PFSK-1 (cell line): Measurements from ENCODE around the gene EIF4EBP2.

Experiments
- FOXP2 ChIP-seq: optimal IDR thresholded peaks from 2 replicates; pipeline ENCODE3; 2011; ENCODE audit warnings: borderline replicate concordance, control low read depth, inconsistent platforms; ENCODE audit not compliant: insufficient read depth; ENCODE audit errors: extremely low read length, extremely low read depth
- POLR2AphosphoS5 ChIP-seq: IDR thresholded peaks from 2 replicates; pipeline ENCODE4 v1.6.1; 2012; ENCODE audit warnings: low read depth, mild to moderate bottlenecking, control low read depth, low read length, moderate library complexity
- REST ChIP-seq, 2 experiments: IDR thresholded peaks; 2 replicates each; pipeline versions ENCODE4 v1.6.1 to v1.8.0; 2011 to 2012; ENCODE audit warnings: low read depth in 2 of 2, low read length in 2 of 2, control low read depth in 1 of 2, inconsistent platforms in 1 of 2, mild to moderate bottlenecking in 1 of 2, moderate library complexity in 1 of 2; ENCODE audit not compliant: insufficient read depth in 1 of 2
- SIN3A ChIP-seq: IDR thresholded peaks from 2 replicates; pipeline ENCODE4 v1.6.1; 2012; ENCODE audit warnings: mild to moderate bottlenecking, low read length, moderate library complexity, borderline replicate concordance; ENCODE audit not compliant: insufficient read depth
- TAF1 ChIP-seq: IDR thresholded peaks from 2 replicates; pipeline ENCODE4 v1.6.1; 2012; ENCODE audit warnings: low read length, control low read depth, borderline replicate concordance; ENCODE audit not compliant: insufficient read depth

Gene EIF4EBP2

GRCh38 chr10:70433581-70434280 lies 29.8 kb downstream of the EIF4EBP2 start:
- TF ChIP-seq POLR2AphosphoS5 = no peak
- no peak for TF ChIP-seq TAF1
- no peak for TF ChIP-seq SIN3A
- TF ChIP-seq REST (IDR thresholded peaks at IDR 0.05; ENCODE audit: insufficient read depth in 1 of 2, low read depth in 2 of 2, low read length in 2 of 2) = no peak
- TF ChIP-seq FOXP2 = no peak

GRCh38 chr10:70435241-70436085 lies 31.5 kb downstream of the EIF4EBP2 start:
- TF ChIP-seq REST (IDR thresholded peaks at IDR 0.05; ENCODE audit: insufficient read depth in 1 of 2, low read depth in 2 of 2, low read length in 2 of 2) (no peak), SIN3A (no peak), TAF1 (no peak), POLR2AphosphoS5 (no peak), FOXP2 (no peak)

GRCh38 chr10:70437721-70438120 lies 33.8 kb downstream of the EIF4EBP2 start:
- TF ChIP-seq FOXP2 = no peak
- no peak for TF ChIP-seq POLR2AphosphoS5
- no peak for TF ChIP-seq SIN3A
- TF ChIP-seq TAF1 = no peak
- no peak for TF ChIP-seq REST (IDR thresholded peaks at IDR 0.05; ENCODE audit: insufficient read depth in 1 of 2, low read depth in 2 of 2, low read length in 2 of 2)

GRCh38 chr10:70440296-70441160 lies 36.6 kb downstream of the EIF4EBP2 start:
- TF ChIP-seq POLR2AphosphoS5 = no peak
- no peak for TF ChIP-seq REST (IDR thresholded peaks at IDR 0.05; ENCODE audit: insufficient read depth in 1 of 2, low read depth in 2 of 2, low read length in 2 of 2)
- TF ChIP-seq TAF1 = no peak
- no peak for TF ChIP-seq SIN3A
- no peak for TF ChIP-seq FOXP2
